Suprapubic skin (tissue), 3 donors: ENCODE measurements around the gene RPS3A.
"Not testable (repeated sequence)": the region's sequence is repeated elsewhere in the genome, so short reads cannot be mapped to it uniquely, and the experiment has no call there.

Source experiments
- EP300 ChIP-seq: sonication (generic); formaldehyde crosslinking; IDR thresholded peaks from one replicate; pipeline ENCODE4 v1.6.1; 2017; ENCODE audit warnings: antibody characterized with exemption
- POLR2A ChIP-seq, 2 donors: fragments of 450-650 bp; IDR thresholded peaks; one replicate each; pipeline ENCODE4 v1.6.1; 2017; ENCODE audit warnings: antibody characterized with exemption in 2 of 2, mild to moderate bottlenecking in 2 of 2, moderate library complexity in 2 of 2
- TF ChIP-seq, protein P1 (sequence below), 2 donors: fragments of 200-600 bp in 1 of 2; fragments of 450-650 bp in 1 of 2; sonication (generic) in 1 of 2; IDR thresholded peaks; one replicate each; pipeline ENCODE4 v1.5.1; 2016 to 2019; ENCODE audit warnings: antibody characterized with exemption in 2 of 2, mild to moderate bottlenecking in 1 of 2, moderate library complexity in 1 of 2

DNA sequence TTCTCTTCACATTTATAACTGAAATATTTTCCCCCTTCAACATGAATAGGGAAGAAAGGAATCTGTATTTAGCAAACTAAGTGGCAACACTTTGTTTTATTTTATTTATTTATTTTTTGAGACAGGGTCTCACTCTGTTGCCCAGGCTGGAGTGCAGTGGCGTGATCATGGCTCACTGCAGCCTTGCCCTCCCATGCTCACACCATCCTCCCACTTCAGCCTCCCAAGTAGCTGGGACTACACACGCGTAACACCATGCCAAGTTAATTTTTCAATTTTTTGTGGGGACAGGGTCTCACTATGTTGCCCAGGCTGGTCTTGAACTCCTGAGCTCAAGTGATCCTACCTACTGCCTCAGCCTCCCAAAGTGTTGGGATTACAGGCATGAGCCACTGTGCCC, 36.6 kb downstream of the RPS3A start:
- TF ChIP-seq EP300; POLR2A (IDR thresholded peaks at IDR 0.05): not testable (repeated sequence)
- TF ChIP-seq, protein P1, sequence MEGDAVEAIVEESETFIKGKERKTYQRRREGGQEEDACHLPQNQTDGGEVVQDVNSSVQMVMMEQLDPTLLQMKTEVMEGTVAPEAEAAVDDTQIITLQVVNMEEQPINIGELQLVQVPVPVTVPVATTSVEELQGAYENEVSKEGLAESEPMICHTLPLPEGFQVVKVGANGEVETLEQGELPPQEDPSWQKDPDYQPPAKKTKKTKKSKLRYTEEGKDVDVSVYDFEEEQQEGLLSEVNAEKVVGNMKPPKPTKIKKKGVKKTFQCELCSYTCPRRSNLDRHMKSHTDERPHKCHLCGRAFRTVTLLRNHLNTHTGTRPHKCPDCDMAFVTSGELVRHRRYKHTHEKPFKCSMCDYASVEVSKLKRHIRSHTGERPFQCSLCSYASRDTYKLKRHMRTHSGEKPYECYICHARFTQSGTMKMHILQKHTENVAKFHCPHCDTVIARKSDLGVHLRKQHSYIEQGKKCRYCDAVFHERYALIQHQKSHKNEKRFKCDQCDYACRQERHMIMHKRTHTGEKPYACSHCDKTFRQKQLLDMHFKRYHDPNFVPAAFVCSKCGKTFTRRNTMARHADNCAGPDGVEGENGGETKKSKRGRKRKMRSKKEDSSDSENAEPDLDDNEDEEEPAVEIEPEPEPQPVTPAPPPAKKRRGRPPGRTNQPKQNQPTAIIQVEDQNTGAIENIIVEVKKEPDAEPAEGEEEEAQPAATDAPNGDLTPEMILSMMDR (IDR thresholded peaks at IDR 0.05), result not testable (repeated sequence)
